HCT116 (cell line): Measurements from ENCODE around the gene RPL10.

Source experiments
- CEBPB ChIP-seq: IDR thresholded peaks from 2 replicates; pipeline ENCODE4 v1.6.1; 2012; ENCODE audit warnings: low read depth
- EGR1 ChIP-seq: IDR thresholded peaks from 2 replicates; pipeline ENCODE4 v1.6.1; 2012; ENCODE audit warnings: low read depth
- EZH2 ChIP-seq: fragments of 200-600 bp; sonication (generic); IDR thresholded peaks from 2 replicates; pipeline ENCODE4 v1.6.1; 2017; ENCODE audit warnings: antibody characterized with exemption, mixed run types
- POLR2A ChIP-seq: IDR thresholded peaks from 2 replicates; pipeline ENCODE4 v1.7.0; 2011; ENCODE audit warnings: borderline replicate concordance; ENCODE audit not compliant: insufficient read depth, insufficient read length; ENCODE audit errors: extremely low read depth
- POLR2AphosphoS5 ChIP-seq: IDR thresholded peaks from 2 replicates; pipeline ENCODE4 v1.6.1; 2011; ENCODE audit warnings: mild to moderate bottlenecking, low read depth, low read length, moderate library complexity
- RAD21 ChIP-seq: IDR thresholded peaks from 2 replicates; pipeline ENCODE4 v1.6.1; 2012; ENCODE audit warnings: low read depth, mild to moderate bottlenecking
- SIN3A ChIP-seq: IDR thresholded peaks from 2 replicates; pipeline ENCODE4 v1.6.1; 2012; ENCODE audit warnings: low read depth
- SP1 ChIP-seq: IDR thresholded peaks from 2 replicates; pipeline ENCODE4 v1.6.1; 2012; ENCODE audit warnings: low read depth
- ZNF274 ChIP-seq: fragments of 200-500 bp; sonication (Bioruptor generic); IDR thresholded peaks from 2 replicates; pipeline ENCODE4 v1.6.1; 2014; ENCODE audit warnings: mild to moderate bottlenecking, low read depth, low read length, inconsistent platforms
- TF ChIP-seq, protein P1 (sequence below), 3 experiments: fragments of 200-600 bp in 1 of 3; sonication (generic) in 1 of 3; IDR thresholded peaks in 2 of 3; conservative IDR thresholded peaks in 1 of 3; 2 replicates each; pipeline ENCODE4 v1.5.1; 2012 to 2017; ENCODE audit warnings: low read depth in 2 of 3, low read length in 2 of 3, antibody characterized with exemption in 1 of 3, borderline replicate concordance in 1 of 3, control low read depth in 1 of 3, mild to moderate bottlenecking in 1 of 3, mixed read lengths in 1 of 3, mixed run types in 1 of 3, moderate library complexity in 1 of 3; ENCODE audit not compliant: insufficient read depth in 1 of 3
- TF ChIP-seq, protein P2 (sequence below): IDR thresholded peaks from 2 replicates; pipeline ENCODE4 v1.6.1; 2012
- TF ChIP-seq, protein P3 (sequence below): IDR thresholded peaks from 2 replicates; pipeline ENCODE4 v1.6.1; 2011; ENCODE audit warnings: mild to moderate bottlenecking, low read length, moderate library complexity; ENCODE audit not compliant: insufficient replicate concordance; ENCODE audit errors: extremely low read depth
- TF ChIP-seq, protein P4 (sequence below): IDR thresholded peaks from 2 replicates; pipeline ENCODE4 v1.6.1; 2012
- TF ChIP-seq, protein P5 (sequence below): IDR thresholded peaks from 2 replicates; pipeline ENCODE4 v1.6.1; 2012; ENCODE audit warnings: low read depth

DNA sequence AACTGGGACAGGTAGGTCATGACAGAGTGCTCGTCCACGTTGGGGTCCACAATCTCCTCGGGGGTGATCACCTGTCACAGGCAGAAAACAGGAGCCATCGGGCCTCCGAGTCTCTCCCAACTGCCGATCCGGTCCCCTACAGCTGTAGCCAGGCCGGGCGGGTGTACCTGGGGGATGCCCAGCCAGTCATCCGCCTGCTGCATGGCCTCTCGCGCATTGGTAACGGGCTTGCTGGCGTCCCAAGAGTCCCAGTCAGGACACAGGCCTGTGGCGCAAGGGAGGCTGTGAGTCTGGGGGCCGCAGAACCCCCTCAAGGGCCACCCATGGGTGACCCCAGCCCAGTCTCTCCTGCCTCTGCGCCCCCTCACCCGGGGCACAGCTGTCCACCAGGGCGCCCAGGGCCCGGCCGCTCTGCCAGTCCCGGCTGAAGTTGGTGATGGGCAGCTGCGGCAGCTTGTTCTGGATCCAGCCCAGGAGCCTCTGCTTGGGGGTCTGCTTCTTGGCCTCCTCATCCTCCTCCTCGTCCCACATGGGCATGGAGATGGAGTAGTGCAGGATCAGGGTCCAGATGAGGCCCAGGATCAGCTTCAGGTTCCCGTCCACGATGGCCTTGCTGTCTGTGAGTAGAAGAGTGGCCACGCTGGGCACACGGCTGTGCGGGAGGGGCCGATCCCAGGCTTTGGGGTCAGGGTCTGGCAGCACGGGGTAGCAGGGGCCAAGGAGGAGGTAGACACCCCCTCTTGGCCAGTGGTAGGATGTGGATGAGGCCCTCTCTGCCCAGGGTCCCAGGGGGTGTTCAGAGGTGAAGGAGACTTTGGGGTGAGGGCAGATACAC lies 30.5 kb upstream of the RPL10 start:
- no peak for TF ChIP-seq ZNF274
- no peak for TF ChIP-seq POLR2A
- TF ChIP-seq, protein P1, sequence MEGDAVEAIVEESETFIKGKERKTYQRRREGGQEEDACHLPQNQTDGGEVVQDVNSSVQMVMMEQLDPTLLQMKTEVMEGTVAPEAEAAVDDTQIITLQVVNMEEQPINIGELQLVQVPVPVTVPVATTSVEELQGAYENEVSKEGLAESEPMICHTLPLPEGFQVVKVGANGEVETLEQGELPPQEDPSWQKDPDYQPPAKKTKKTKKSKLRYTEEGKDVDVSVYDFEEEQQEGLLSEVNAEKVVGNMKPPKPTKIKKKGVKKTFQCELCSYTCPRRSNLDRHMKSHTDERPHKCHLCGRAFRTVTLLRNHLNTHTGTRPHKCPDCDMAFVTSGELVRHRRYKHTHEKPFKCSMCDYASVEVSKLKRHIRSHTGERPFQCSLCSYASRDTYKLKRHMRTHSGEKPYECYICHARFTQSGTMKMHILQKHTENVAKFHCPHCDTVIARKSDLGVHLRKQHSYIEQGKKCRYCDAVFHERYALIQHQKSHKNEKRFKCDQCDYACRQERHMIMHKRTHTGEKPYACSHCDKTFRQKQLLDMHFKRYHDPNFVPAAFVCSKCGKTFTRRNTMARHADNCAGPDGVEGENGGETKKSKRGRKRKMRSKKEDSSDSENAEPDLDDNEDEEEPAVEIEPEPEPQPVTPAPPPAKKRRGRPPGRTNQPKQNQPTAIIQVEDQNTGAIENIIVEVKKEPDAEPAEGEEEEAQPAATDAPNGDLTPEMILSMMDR (IDR thresholded peaks at IDR 0.05 in 2 of 3, conservative IDR thresholded peaks at IDR 0.05 in 1 of 3; ENCODE audit: borderline replicate concordance in 1 of 3, insufficient read depth in 1 of 3, low read depth in 2 of 3, low read length in 2 of 3) = no peak
- TF ChIP-seq SIN3A = no peak
- TF ChIP-seq, protein P2, sequence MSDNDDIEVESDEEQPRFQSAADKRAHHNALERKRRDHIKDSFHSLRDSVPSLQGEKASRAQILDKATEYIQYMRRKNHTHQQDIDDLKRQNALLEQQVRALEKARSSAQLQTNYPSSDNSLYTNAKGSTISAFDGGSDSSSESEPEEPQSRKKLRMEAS = no peak
- no peak for TF ChIP-seq SP1
- no peak for TF ChIP-seq POLR2AphosphoS5
- TF ChIP-seq, protein P3, sequence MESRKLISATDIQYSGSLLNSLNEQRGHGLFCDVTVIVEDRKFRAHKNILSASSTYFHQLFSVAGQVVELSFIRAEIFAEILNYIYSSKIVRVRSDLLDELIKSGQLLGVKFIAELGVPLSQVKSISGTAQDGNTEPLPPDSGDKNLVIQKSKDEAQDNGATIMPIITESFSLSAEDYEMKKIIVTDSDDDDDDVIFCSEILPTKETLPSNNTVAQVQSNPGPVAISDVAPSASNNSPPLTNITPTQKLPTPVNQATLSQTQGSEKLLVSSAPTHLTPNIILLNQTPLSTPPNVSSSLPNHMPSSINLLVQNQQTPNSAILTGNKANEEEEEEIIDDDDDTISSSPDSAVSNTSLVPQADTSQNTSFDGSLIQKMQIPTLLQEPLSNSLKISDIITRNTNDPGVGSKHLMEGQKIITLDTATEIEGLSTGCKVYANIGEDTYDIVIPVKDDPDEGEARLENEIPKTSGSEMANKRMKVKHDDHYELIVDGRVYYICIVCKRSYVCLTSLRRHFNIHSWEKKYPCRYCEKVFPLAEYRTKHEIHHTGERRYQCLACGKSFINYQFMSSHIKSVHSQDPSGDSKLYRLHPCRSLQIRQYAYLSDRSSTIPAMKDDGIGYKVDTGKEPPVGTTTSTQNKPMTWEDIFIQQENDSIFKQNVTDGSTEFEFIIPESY = no peak
- TF ChIP-seq EZH2 = no peak
- no peak for TF ChIP-seq CEBPB
- TF ChIP-seq, protein P4, sequence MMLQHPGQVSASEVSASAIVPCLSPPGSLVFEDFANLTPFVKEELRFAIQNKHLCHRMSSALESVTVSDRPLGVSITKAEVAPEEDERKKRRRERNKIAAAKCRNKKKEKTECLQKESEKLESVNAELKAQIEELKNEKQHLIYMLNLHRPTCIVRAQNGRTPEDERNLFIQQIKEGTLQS = no peak
- TF ChIP-seq, protein P5, sequence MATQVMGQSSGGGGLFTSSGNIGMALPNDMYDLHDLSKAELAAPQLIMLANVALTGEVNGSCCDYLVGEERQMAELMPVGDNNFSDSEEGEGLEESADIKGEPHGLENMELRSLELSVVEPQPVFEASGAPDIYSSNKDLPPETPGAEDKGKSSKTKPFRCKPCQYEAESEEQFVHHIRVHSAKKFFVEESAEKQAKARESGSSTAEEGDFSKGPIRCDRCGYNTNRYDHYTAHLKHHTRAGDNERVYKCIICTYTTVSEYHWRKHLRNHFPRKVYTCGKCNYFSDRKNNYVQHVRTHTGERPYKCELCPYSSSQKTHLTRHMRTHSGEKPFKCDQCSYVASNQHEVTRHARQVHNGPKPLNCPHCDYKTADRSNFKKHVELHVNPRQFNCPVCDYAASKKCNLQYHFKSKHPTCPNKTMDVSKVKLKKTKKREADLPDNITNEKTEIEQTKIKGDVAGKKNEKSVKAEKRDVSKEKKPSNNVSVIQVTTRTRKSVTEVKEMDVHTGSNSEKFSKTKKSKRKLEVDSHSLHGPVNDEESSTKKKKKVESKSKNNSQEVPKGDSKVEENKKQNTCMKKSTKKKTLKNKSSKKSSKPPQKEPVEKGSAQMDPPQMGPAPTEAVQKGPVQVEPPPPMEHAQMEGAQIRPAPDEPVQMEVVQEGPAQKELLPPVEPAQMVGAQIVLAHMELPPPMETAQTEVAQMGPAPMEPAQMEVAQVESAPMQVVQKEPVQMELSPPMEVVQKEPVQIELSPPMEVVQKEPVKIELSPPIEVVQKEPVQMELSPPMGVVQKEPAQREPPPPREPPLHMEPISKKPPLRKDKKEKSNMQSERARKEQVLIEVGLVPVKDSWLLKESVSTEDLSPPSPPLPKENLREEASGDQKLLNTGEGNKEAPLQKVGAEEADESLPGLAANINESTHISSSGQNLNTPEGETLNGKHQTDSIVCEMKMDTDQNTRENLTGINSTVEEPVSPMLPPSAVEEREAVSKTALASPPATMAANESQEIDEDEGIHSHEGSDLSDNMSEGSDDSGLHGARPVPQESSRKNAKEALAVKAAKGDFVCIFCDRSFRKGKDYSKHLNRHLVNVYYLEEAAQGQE = no peak
- no peak for TF ChIP-seq EGR1
- no peak for TF ChIP-seq RAD21
